Hepatocyte (in vitro differentiated cells): ENCODE data around the gene TBC1D5.

Source experiments
- EZH2phosphoT487 ChIP-seq: fragments of 200-600 bp; sonication (generic); IDR thresholded peaks from one replicate; pipeline ENCODE4 v1.6.1; 2018; ENCODE audit warnings: antibody characterized with exemption, mild to moderate bottlenecking, low read depth, moderate library complexity; ENCODE audit not compliant: unreplicated experiment, severe bottlenecking
- TF ChIP-seq, protein P1 (sequence below): fragments of 200-600 bp; sonication (generic); IDR thresholded peaks from 2 replicates; pipeline ENCODE4 v1.5.1; 2016; ENCODE audit warnings: antibody characterized with exemption, mild to moderate bottlenecking; ENCODE audit not compliant: poor library complexity

- no peak for TF ChIP-seq EZH2phosphoT487
- TF ChIP-seq, protein P1, sequence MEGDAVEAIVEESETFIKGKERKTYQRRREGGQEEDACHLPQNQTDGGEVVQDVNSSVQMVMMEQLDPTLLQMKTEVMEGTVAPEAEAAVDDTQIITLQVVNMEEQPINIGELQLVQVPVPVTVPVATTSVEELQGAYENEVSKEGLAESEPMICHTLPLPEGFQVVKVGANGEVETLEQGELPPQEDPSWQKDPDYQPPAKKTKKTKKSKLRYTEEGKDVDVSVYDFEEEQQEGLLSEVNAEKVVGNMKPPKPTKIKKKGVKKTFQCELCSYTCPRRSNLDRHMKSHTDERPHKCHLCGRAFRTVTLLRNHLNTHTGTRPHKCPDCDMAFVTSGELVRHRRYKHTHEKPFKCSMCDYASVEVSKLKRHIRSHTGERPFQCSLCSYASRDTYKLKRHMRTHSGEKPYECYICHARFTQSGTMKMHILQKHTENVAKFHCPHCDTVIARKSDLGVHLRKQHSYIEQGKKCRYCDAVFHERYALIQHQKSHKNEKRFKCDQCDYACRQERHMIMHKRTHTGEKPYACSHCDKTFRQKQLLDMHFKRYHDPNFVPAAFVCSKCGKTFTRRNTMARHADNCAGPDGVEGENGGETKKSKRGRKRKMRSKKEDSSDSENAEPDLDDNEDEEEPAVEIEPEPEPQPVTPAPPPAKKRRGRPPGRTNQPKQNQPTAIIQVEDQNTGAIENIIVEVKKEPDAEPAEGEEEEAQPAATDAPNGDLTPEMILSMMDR = no peak
These were observed 630.8 kb downstream of the TBC1D5 start for GRCh38 chr3:17111586-17111985.
